B cell (primary cell): ENCODE measurements around the gene RASL11A.

Experiments used
- EZH2 ChIP-seq: IDR thresholded peaks from 2 replicates; pipeline ENCODE4 v1.6.1; 2012; ENCODE audit warnings: borderline replicate concordance, low read depth, mild to moderate bottlenecking, moderate library complexity, low read length; ENCODE audit not compliant: insufficient read depth, poor library complexity, severe bottlenecking
- TF ChIP-seq, protein P1 (sequence below): fragments of 200-600 bp; IDR thresholded peaks from one replicate; pipeline ENCODE4 v1.8.0; 2022; ENCODE audit warnings: antibody characterized with exemption, mild to moderate bottlenecking

- TF ChIP-seq EZH2, result no peak
- TF ChIP-seq, protein P1, sequence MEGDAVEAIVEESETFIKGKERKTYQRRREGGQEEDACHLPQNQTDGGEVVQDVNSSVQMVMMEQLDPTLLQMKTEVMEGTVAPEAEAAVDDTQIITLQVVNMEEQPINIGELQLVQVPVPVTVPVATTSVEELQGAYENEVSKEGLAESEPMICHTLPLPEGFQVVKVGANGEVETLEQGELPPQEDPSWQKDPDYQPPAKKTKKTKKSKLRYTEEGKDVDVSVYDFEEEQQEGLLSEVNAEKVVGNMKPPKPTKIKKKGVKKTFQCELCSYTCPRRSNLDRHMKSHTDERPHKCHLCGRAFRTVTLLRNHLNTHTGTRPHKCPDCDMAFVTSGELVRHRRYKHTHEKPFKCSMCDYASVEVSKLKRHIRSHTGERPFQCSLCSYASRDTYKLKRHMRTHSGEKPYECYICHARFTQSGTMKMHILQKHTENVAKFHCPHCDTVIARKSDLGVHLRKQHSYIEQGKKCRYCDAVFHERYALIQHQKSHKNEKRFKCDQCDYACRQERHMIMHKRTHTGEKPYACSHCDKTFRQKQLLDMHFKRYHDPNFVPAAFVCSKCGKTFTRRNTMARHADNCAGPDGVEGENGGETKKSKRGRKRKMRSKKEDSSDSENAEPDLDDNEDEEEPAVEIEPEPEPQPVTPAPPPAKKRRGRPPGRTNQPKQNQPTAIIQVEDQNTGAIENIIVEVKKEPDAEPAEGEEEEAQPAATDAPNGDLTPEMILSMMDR, result no peak
These were observed 42.5 kb upstream of the RASL11A start for GRCh38 chr13:27228131-27228530.
